PC-3 (cell line): ENCODE results near the gene LYPD5. TPM values are rescaled to one million over a fixed set of nuclear protein-coding genes. Genes with fewer than 3 reads are reported as not detected.
A peak's percentile ranks its signal among the peaks of the same experiment; 100 is the strongest.

Source experiments
- ATAC-seq: fragments of 200-7000 bp; cut with Tn5 transposase; 2 replicates; pipeline ENCODE4 v1.9.1; 2020; ENCODE audit warnings: mild to moderate bottlenecking, moderate library complexity
- BruUV-seq: library from RNA; stranded (reverse); fragments of 400-500 nt; replicated peaks from 2 replicates; lab custom pipeline; 2021; lab: Mats Ljungman, UMichigan
- CTCF ChIA-PET: fragments of 300-600 bp; sonication (Branson Sonifier 250); formaldehyde crosslinking; loops from one replicate; lab custom pipeline; 2022; ENCODE audit warnings: antibody characterized with exemption; lab: Charles Lee
- POLR2A ChIA-PET: fragments of 300-600 bp; sonication (Branson Sonifier 250); formaldehyde crosslinking; loops from one replicate; lab custom pipeline; 2022; ENCODE audit warnings: antibody characterized with exemption; ENCODE audit not compliant: unreplicated experiment; lab: Charles Lee
- DNase-seq: peaks from one replicate; pipeline ENCODE4 v3.0.0-alpha.2; 2015
- H2AFZ ChIP-seq: fragments of 300-600 bp; sonication (generic); 2 replicates; pipeline ENCODE4 v1.6.0; 2016; ENCODE audit warnings: antibody characterized with exemption, low read length
- H3F3A ChIP-seq: fragments of 300-600 bp; sonication (generic); one replicate; pipeline ENCODE4 v1.6.0; 2017; ENCODE audit warnings: antibody characterized with exemption, low read length, control low read depth, mild to moderate bottlenecking; ENCODE audit not compliant: unreplicated experiment
- H3K27ac ChIP-seq: fragments of 300-600 bp; sonication (generic); 2 replicates; pipeline ENCODE4 v1.5.1; 2016; ENCODE audit warnings: mild to moderate bottlenecking, low read length
- H3K27me3 ChIP-seq: fragments of 300-600 bp; sonication (generic); 2 replicates; pipeline ENCODE4 v1.6.1; 2016; ENCODE audit warnings: low read length, mixed read lengths
- H3K36me3 ChIP-seq: fragments of 300-600 bp; sonication (generic); 2 replicates; pipeline ENCODE4 v1.6.1; 2016; ENCODE audit warnings: low read depth, mixed run types, low read length, mixed read lengths
- H3K4me1 ChIP-seq: fragments of 300-600 bp; sonication (generic); 2 replicates; pipeline ENCODE4 v1.5.1; 2016; ENCODE audit warnings: low read length; ENCODE audit not compliant: insufficient read depth
- H3K4me2 ChIP-seq: fragments of 300-600 bp; sonication (generic); 2 replicates; pipeline ENCODE4 v1.6.0; 2016; ENCODE audit warnings: low read length
- H3K4me3 ChIP-seq: fragments of 300-600 bp; sonication (generic); 2 replicates; pipeline ENCODE4 v1.5.1; 2016; ENCODE audit warnings: mild to moderate bottlenecking, low read length, mixed read lengths
- H3K79me2 ChIP-seq: fragments of 300-600 bp; sonication (generic); 2 replicates; pipeline ENCODE4 v1.6.1; 2017; ENCODE audit warnings: low read length, mixed read lengths
- H3K9ac ChIP-seq: fragments of 300-600 bp; sonication (generic); 2 replicates; pipeline ENCODE4 v1.6.0; 2016; ENCODE audit warnings: mild to moderate bottlenecking, low read length
- H3K9me2 ChIP-seq: fragments of 300-600 bp; sonication (generic); replicated peaks from 2 replicates; pipeline ENCODE4 v1.6.1; 2016; ENCODE audit warnings: mixed run types, low read length, mixed read lengths
- H3K9me3 ChIP-seq: fragments of 300-600 bp; sonication (generic); 2 replicates; pipeline ENCODE4 v1.6.1; 2016; ENCODE audit warnings: low read length, mixed read lengths
- H4K20me1 ChIP-seq: fragments of 300-600 bp; sonication (generic); 2 replicates; pipeline ENCODE4 v1.6.1; 2016; ENCODE audit warnings: low read length, mixed read lengths
- CTCF ChIP-seq: fragments of 300-600 bp; sonication (generic); conservative IDR thresholded peaks from 2 replicates; pipeline ENCODE4 v1.5.1; 2017; ENCODE audit warnings: antibody characterized with exemption, low read depth, mild to moderate bottlenecking, low read length
- EZH2 ChIP-seq: fragments of 300-600 bp; sonication (generic); IDR thresholded peaks from one replicate; pipeline ENCODE4 v1.6.1; 2017; ENCODE audit warnings: antibody characterized with exemption, mild to moderate bottlenecking, low read length; ENCODE audit not compliant: unreplicated experiment
- EZH2phosphoT487 ChIP-seq: fragments of 300-600 bp; sonication (generic); IDR thresholded peaks from 2 replicates; pipeline ENCODE4 v1.6.1; 2018; ENCODE audit warnings: mild to moderate bottlenecking, antibody characterized with exemption, low read length, borderline replicate concordance
- intact Hi-C: fragments of 100-400 bp; cut with micrococcal nuclease; formaldehyde crosslinking; loops from 2 replicates; pipeline ENCODE4 v1.9.0; 2023
- total RNA-seq: library from RNA; depleted of rRNA; stranded (reverse); fragments of >200 nt; gene quantifications from 2 replicates; pipeline ENCODE4 v1.2.3, GENCODE V29; 2014

LYPD5 gene
- total RNA-seq, 1 experiment from 2014 or later: 6.8 TPM

DNA sequence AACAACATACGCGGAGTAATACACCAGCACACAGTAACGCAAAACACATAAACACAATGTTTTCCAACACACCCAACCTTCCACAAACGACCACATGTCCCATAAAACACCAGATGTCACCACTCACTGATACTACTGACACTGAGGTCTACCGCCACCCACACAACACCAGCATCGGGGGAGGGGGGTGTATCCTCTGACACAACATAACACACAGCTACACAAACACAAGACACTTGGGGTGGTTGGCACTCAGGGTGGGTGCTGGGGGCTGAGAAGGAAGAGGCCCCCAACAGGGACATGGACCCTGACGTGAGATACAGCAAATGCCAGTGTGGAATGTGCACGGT, 20.0 kb downstream of the LYPD5 start:
- ChIA-PET POLR2A (no interaction called here), CTCF (no interaction called here)
- Histone ChIP-seq H3K9me3 (no peaks in the 10 kb centered on the region), H3K4me2 (no peak overlapping the region), H3K4me3 (no peak overlapping the region), H3K4me1 (peaks cover 58% of the 10 kb centered on the region), H3K36me3 (no peaks in the 10 kb centered on the region), H4K20me1 (no peaks in the 10 kb centered on the region), H3K9me2 (no peaks in the 10 kb centered on the region), H3K27me3 (no peaks in the 10 kb centered on the region), H3K79me2 (peaks cover 30% of the 10 kb centered on the region), H3F3A (no peaks in the 10 kb centered on the region), H2AFZ (no peak overlapping the region), H3K9ac (no peak overlapping the region), H3K27ac (no peak overlapping the region)
- BruUV-seq: no TSS peak
- ATAC-seq (no peak), DNase-seq (no peak)
- no peak for TF ChIP-seq EZH2phosphoT487
- no peak for TF ChIP-seq CTCF
- no peak for TF ChIP-seq EZH2
- intact Hi-C loops: no loop called here

- TF ChIP-seq CTCF: no peak
- TF ChIP-seq EZH2phosphoT487: no peak
- TF ChIP-seq EZH2: no peak
- H3K27ac ChIP-seq: peak overlapping the region; percentile 88
- no peaks in the 10 kb centered on the region for H3K36me3 ChIP-seq
- H3K9ac ChIP-seq: peak overlapping the region; percentile 87
- peak overlapping the region; percentile 80; the same call in 1 of the 2 replicates for H3K4me3 ChIP-seq
- ATAC-seq: no peak
- BruUV-seq: no TSS peak
- DNase-seq: peak; percentile 32
- POLR2A ChIA-PET: interaction anchor here (1.9 kb wide), 1 partner anchor 17 kb away, joined by 4 read pairs; no protein-coding TSS in a partner anchor
- no peaks in the 10 kb centered on the region for H3K9me3 ChIP-seq
- H3K4me1 ChIP-seq: peaks cover 60% of the 10 kb centered on the region
- intact Hi-C loops: no loop called here
- no peaks in the 10 kb centered on the region for H3K9me2 ChIP-seq
- no peaks in the 10 kb centered on the region for H4K20me1 ChIP-seq
- H3K4me2 ChIP-seq: peak overlapping the region; percentile 96
- H3F3A ChIP-seq: no peaks in the 10 kb centered on the region
- H3K79me2 ChIP-seq: peaks cover 35% of the 10 kb centered on the region
- H3K27me3 ChIP-seq: no peaks in the 10 kb centered on the region
- H2AFZ ChIP-seq: peak overlapping the region; percentile 11; the same call in 1 of the 2 replicates
- CTCF ChIA-PET: interaction anchor here (0.9 to 2.2 kb wide), 2 partner anchors 13 to 17 kb away, joined by 4 to 7 read pairs; no protein-coding TSS in a partner anchor
Observed at GRCh38 chr19:43781630-43782310, 20.5 kb downstream of the LYPD5 start.
